WERI-Rb-1 (cell line): ENCODE results near the gene PPP2R1B.

Source experiments
- DNase-seq: peaks from one replicate; pipeline ENCODE4 v3.0.0-alpha.2; 2020
- H3K27ac ChIP-seq: fragments of 250-450 bp; sonication (Bioruptor Pico); 2 replicates; pipeline ENCODE4 v1.5.1; 2020; ENCODE audit warnings: mild to moderate bottlenecking, moderate library complexity
- H3K27me3 ChIP-seq: fragments of 250-450 bp; sonication (Bioruptor Pico); 2 replicates; pipeline ENCODE4 v1.5.1; 2021; ENCODE audit warnings: mild to moderate bottlenecking, low read depth, moderate library complexity; ENCODE audit not compliant: insufficient read depth, severe bottlenecking
- H3K36me3 ChIP-seq: fragments of 250-450 bp; sonication (Bioruptor Pico); 2 replicates; pipeline ENCODE4 v1.5.1; 2020; ENCODE audit warnings: mild to moderate bottlenecking, moderate library complexity
- H3K4me3 ChIP-seq: 2 replicates; pipeline ENCODE4 v1.5.1; 2011; ENCODE audit warnings: low read depth, mild to moderate bottlenecking, control low read depth, low read length
- H3K9me3 ChIP-seq: fragments of 250-450 bp; sonication (Bioruptor Pico); 2 replicates; pipeline ENCODE4 v1.5.1; 2021; ENCODE audit warnings: mild to moderate bottlenecking, moderate library complexity; ENCODE audit not compliant: severe bottlenecking
- CTCF ChIP-seq: IDR thresholded peaks from 2 replicates; pipeline ENCODE4 v1.5.1; 2011; ENCODE audit warnings: low read depth, mild to moderate bottlenecking, control low read depth, inconsistent platforms, low read length

The PPP2R1B gene

GRCh38 chr11:111797145-111797581 is 31.0 kb upstream of the PPP2R1B start:
- H3K9me3 ChIP-seq = no peaks in the 10 kb centered on the region
- TF ChIP-seq CTCF = no peak
- no peak overlapping the region for H3K27ac ChIP-seq
- DNase-seq = no peak
- H3K27me3 ChIP-seq = no peaks in the 10 kb centered on the region
- peaks cover 6% of the 10 kb centered on the region for H3K36me3 ChIP-seq
- H3K4me3 ChIP-seq = no peak overlapping the region

GRCh38 chr11:111796696-111797095 is 30.5 kb upstream of the PPP2R1B start:
- H3K4me3 ChIP-seq = no peak overlapping the region

GRCh38 chr11:111795334-111795985 is 29.3 kb upstream of the PPP2R1B start:
- no peak for DNase-seq
- H3K36me3 ChIP-seq = peaks cover 4% of the 10 kb centered on the region
- TF ChIP-seq CTCF = no peak

More at GRCh38 chr11:111796696-111797095, 30.5 kb upstream of the PPP2R1B start:
- no peak for TF ChIP-seq CTCF
- peaks cover 4% of the 10 kb centered on the region for H3K36me3 ChIP-seq
- no peaks in the 10 kb centered on the region for H3K9me3 ChIP-seq
- no peaks in the 10 kb centered on the region for H3K27me3 ChIP-seq
- H3K27ac ChIP-seq = no peak overlapping the region
- DNase-seq = no peak

GRCh38 chr11:111793863-111794262 is 27.7 kb upstream of the PPP2R1B start:
- Histone ChIP-seq H3K27me3 (no peaks in the 10 kb centered on the region), H3K36me3 (peaks cover 4% of the 10 kb centered on the region; the same call in 1 of the 2 replicates), H3K27ac (no peak overlapping the region), H3K4me3 (no peak overlapping the region), H3K9me3 (no peaks in the 10 kb centered on the region)
- TF ChIP-seq CTCF = no peak
- peak; percentile 67 for DNase-seq

More at GRCh38 chr11:111795334-111795985, 29.3 kb upstream of the PPP2R1B start:
- Histone ChIP-seq H3K27ac (no peak overlapping the region), H3K27me3 (no peaks in the 10 kb centered on the region), H3K4me3 (no peak overlapping the region), H3K9me3 (no peaks in the 10 kb centered on the region)

GRCh38 chr11:111792955-111793500 is 26.8 kb upstream of the PPP2R1B start:
- TF ChIP-seq CTCF = no peak
- Histone ChIP-seq H3K36me3 (peaks cover 4% of the 10 kb centered on the region; the same call in 1 of the 2 replicates), H3K27ac (no peak overlapping the region), H3K4me3 (no peak overlapping the region), H3K27me3 (no peaks in the 10 kb centered on the region), H3K9me3 (no peaks in the 10 kb centered on the region)
- no peak for DNase-seq
